ENCODE measurements around the gene U2AF2. TPM values are rescaled to one million over a fixed set of nuclear protein-coding genes. Genes with fewer than 3 reads are reported as not detected.

U2AF2 gene
- total RNA-seq, 1 experiment from 2014 or later = 343 TPM

DNA sequence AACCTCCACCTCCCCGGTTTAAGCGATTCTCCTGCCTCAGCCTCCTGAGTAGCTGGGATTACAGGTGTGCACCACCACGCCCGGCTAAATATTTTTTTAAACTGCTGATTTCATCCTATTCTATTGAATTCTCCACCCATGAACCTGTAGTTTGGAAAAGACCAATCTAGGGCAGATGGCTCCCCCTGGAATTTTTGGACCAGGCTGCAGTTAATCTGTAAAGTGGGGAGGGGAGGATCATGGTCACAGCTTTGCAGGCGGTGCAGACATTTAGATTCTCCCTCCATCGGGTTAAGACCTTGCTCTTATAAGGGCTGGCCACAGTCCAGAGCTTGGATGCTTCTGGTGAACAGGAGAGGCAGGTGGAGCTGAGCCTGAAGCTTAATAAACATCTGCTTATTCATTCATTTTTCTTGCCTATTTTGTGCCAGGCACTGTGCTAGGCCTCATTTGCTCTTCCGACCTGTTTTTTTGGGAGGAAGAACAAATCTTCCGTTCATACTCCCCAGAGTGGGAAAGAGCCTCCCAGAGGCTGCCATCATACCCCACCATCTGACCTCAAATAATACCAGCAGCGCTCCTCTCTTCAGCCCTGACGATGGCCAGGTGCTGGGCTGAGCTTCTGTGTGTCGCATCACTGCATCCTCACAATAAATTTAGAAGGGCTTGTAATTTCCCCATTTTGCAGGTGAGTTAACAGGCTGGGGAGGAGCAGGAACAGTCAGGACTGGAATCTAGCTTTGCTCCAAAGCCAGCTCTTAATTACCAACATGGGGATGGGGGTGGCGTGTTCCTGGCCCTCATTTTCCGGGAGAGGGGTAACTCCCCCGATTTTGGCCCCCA is 7.7 kb upstream of the U2AF2 start:
- Histone ChIP-seq H3K9me2 (replicated peaks; ENCODE audit: low read length) (no peaks in the 10 kb centered on the region), H3F3A (ENCODE audit: low read length, unreplicated experiment) (peaks cover 5% of the 10 kb centered on the region), H4K20me1 (ENCODE audit: low read length) (0 out of 2 replicates have a peak, but pooled peaks cover 4% of the 10 kb centered on the region), H3K4me3 (ENCODE audit: low read length) (peak overlapping the region; percentile 95), H3K27ac (ENCODE audit: low read length) (no peak overlapping the region), H3K36me3 (ENCODE audit: low read depth, low read length) (peaks cover 14% of the 10 kb centered on the region), H2AFZ (ENCODE audit: low read length) (peak overlapping the region; percentile 86), H3K9ac (ENCODE audit: low read length) (peak overlapping the region; percentile 86), H3K4me1 (ENCODE audit: insufficient read depth, low read length) (peaks cover 39% of the 10 kb centered on the region), H3K79me2 (ENCODE audit: low read length) (peaks cover 49% of the 10 kb centered on the region), H3K27me3 (ENCODE audit: low read length) (no peaks in the 10 kb centered on the region), H3K9me3 (ENCODE audit: low read length) (no peaks in the 10 kb centered on the region), H3K4me2 (ENCODE audit: low read length) (peak overlapping the region; percentile 98)
- CTCF ChIA-PET = interaction anchor here (0.7 to 0.9 kb wide), 3 partner anchors 10 to 47 kb away, joined by 3 to 4 read pairs (median 4); partner anchors contain the start of gene ZNF865
- TSS peak; percentile 4 for BruUV-seq (replicated peaks)
- ATAC-seq = no peak
- POLR2A ChIA-PET (ENCODE audit: unreplicated experiment) = interaction anchor here (0.6 kb wide), 2 partner anchors 523 to 668 kb away, joined by 3 to 4 read pairs; no protein-coding TSS in a partner anchor
- no peak for TF ChIP-seq EZH2phosphoT487 (IDR thresholded peaks at IDR 0.05; ENCODE audit: borderline replicate concordance, low read length)
- no peak for TF ChIP-seq EZH2 (IDR thresholded peaks at IDR 0.05; ENCODE audit: low read length, unreplicated experiment)
- TF ChIP-seq, protein P1, sequence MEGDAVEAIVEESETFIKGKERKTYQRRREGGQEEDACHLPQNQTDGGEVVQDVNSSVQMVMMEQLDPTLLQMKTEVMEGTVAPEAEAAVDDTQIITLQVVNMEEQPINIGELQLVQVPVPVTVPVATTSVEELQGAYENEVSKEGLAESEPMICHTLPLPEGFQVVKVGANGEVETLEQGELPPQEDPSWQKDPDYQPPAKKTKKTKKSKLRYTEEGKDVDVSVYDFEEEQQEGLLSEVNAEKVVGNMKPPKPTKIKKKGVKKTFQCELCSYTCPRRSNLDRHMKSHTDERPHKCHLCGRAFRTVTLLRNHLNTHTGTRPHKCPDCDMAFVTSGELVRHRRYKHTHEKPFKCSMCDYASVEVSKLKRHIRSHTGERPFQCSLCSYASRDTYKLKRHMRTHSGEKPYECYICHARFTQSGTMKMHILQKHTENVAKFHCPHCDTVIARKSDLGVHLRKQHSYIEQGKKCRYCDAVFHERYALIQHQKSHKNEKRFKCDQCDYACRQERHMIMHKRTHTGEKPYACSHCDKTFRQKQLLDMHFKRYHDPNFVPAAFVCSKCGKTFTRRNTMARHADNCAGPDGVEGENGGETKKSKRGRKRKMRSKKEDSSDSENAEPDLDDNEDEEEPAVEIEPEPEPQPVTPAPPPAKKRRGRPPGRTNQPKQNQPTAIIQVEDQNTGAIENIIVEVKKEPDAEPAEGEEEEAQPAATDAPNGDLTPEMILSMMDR (conservative IDR thresholded peaks at IDR 0.05; ENCODE audit: low read depth, low read length) = no peak
- peak; percentile 35 for DNase-seq
- intact Hi-C loops (cut with micrococcal nuclease) = no loop called here

DNA sequence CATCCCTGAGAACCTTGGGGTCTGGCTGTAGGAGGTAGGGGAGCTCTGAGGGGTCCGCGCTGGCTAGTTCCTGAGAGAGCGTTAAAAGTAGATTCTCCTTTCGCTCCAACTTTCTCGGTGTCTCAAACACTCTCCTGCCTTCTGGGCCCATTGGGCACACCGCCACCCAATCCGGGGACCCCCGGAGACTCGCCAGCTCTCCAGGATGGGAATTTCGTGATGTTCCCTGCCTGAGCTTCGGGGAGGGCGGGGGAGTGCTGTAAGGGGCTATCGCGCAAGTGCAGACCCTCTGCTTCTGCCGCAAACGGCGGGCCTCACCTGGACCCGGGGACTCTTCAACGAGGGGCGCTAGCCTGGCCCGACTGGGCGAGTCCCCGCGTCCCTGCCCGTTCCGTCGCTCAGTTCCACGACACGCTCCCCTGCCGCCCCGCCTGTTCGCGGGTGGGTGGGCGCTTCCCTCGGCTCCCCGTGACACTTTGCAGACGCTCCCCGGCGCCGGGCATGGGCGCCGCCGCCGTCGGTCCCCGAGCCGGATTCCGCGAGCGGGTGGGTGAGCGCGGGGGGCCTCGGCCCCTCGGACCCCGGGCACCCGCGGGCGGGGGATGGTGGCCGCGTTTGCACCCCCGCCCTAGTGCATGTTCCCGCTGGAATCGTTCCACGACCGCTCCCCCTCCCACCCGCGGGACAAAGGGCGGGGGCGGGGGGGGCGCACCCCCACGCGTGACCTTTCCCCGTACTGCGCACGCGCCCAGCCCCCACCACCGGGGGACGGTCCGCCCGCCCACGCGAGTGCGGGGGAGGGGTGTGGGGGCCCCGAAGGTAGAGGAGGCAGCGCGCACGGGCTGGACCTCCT is 6.9 kb upstream of the U2AF2 start, which contains the start of gene CCDC106:
Gene CCDC106 (plus strand): TSS at position 481 of the 853 bp plus-strand sequence. CDS start 835 bp downstream, outside the sequence.
- Histone ChIP-seq H3K4me3 (ENCODE audit: low read length) (peak within 1 kb of the TSS; percentile 95), H3K4me1 (ENCODE audit: insufficient read depth, low read length) (peaks cover 31% of the 10 kb centered on the region), H3F3A (ENCODE audit: low read length, unreplicated experiment) (peaks cover 5% of the 10 kb centered on the region), H3K9me2 (replicated peaks; ENCODE audit: low read length) (no peaks in the 10 kb centered on the region), H3K79me2 (ENCODE audit: low read length) (peaks cover 40% of the 10 kb centered on the region), H3K27me3 (ENCODE audit: low read length) (no peaks in the 10 kb centered on the region), H3K9ac (ENCODE audit: low read length) (peak within 1 kb of the TSS; percentile 86), H3K9me3 (ENCODE audit: low read length) (no peaks in the 10 kb centered on the region), H3K36me3 (ENCODE audit: low read depth, low read length) (peaks cover 14% of the 10 kb centered on the region), H4K20me1 (ENCODE audit: low read length) (0 out of 2 replicates have a peak, but pooled peaks cover 4% of the 10 kb centered on the region), H3K4me2 (ENCODE audit: low read length) (peak within 1 kb of the TSS; percentile 98), H2AFZ (ENCODE audit: low read length) (peak within 1 kb of the TSS; percentile 86), H3K27ac (ENCODE audit: low read length) (0 out of 2 replicates have a peak within 1 kb of the TSS, but pooled peaks have one; percentile 13)
- DNase-seq (peak; percentile 68), ATAC-seq (peak; percentile 25)
- ChIA-PET CTCF (interaction anchor here (0.7 to 0.9 kb wide), 3 partner anchors 9 to 48 kb away, joined by 3 to 4 read pairs (median 4); partner anchors contain the start of gene ZNF865), POLR2A (ENCODE audit: unreplicated experiment) (interaction anchor here (0.6 kb wide), 2 partner anchors 523 to 667 kb away, joined by 3 to 4 read pairs; no protein-coding TSS in a partner anchor)
- TF ChIP-seq, protein P1 (conservative IDR thresholded peaks at IDR 0.05; ENCODE audit: low read depth, low read length) = no peak
- no peak for TF ChIP-seq EZH2phosphoT487 (IDR thresholded peaks at IDR 0.05; ENCODE audit: borderline replicate concordance, low read length)
- TF ChIP-seq EZH2 (IDR thresholded peaks at IDR 0.05; ENCODE audit: low read length, unreplicated experiment) = no peak
- intact Hi-C loops (cut with micrococcal nuclease) = no loop called here
- no TSS peak for BruUV-seq (replicated peaks)
